HL-60 (cell line): ENCODE results near the gene PRSS27.

Source experiments
- DNase-seq, 2 experiments: peaks; one replicate each; pipeline ENCODE4 v3.0.0-alpha.2; 2010 to 2020; ENCODE audit warnings: low read depth in 1 of 2, low spot score in 1 of 2
- H3K27ac ChIP-seq: fragments of 250-450 bp; sonication (Bioruptor Pico); replicated peaks from 2 replicates; pipeline ENCODE4 v1.5.1; 2020; ENCODE audit warnings: mild to moderate bottlenecking, moderate library complexity
- H3K27me3 ChIP-seq: fragments of 250-450 bp; sonication (Bioruptor Pico); 2 replicates; pipeline ENCODE4 v1.5.1; 2021; ENCODE audit warnings: mild to moderate bottlenecking, moderate library complexity; ENCODE audit not compliant: insufficient read depth, poor library complexity, severe bottlenecking
- H3K4me3 ChIP-seq: replicated peaks from 2 replicates; pipeline ENCODE4 v1.5.1; 2011; ENCODE audit warnings: mild to moderate bottlenecking, control low read depth, low read length; ENCODE audit not compliant: insufficient read depth
- CTCF ChIP-seq: IDR thresholded peaks from one replicate; pipeline ENCODE4 v1.5.1; 2011; ENCODE audit warnings: low read length, control low read depth, inconsistent platforms; ENCODE audit not compliant: insufficient read depth
- GABPA ChIP-seq: IDR thresholded peaks from 2 replicates; pipeline ENCODE4 v1.6.1; 2012; ENCODE audit warnings: low read depth
- POLR2AphosphoS5 ChIP-seq: IDR thresholded peaks from 2 replicates; pipeline ENCODE4 v1.6.1; 2012; ENCODE audit warnings: low read depth
- REST ChIP-seq: IDR thresholded peaks from 2 replicates; pipeline ENCODE4 v1.6.1; 2012; ENCODE audit warnings: low read depth; ENCODE audit not compliant: insufficient replicate concordance
- SPI1 ChIP-seq: IDR thresholded peaks from 2 replicates; pipeline ENCODE4 v1.6.1; 2012; ENCODE audit warnings: low read depth, mild to moderate bottlenecking, borderline replicate concordance

PRSS27 gene

GRCh38 chr16:2741168-2741567 is 21.1 kb upstream of the PRSS27 start:
- TF ChIP-seq REST (no peak), GABPA (no peak), SPI1 (no peak), CTCF (no peak), POLR2AphosphoS5 (no peak)
- no peak overlapping the region for H3K27ac ChIP-seq
- H3K4me3 ChIP-seq, result no peak overlapping the region
- DNase-seq, result no peak
- H3K27me3 ChIP-seq, result no peaks in the 10 kb centered on the region

- no peak for DNase-seq
- Histone ChIP-seq H3K27me3 (no peaks in the 10 kb centered on the region), H3K27ac (no peak overlapping the region), H3K4me3 (no peak overlapping the region)
- no peak for TF ChIP-seq GABPA
- TF ChIP-seq SPI1, result no peak
- no peak for TF ChIP-seq REST
- TF ChIP-seq CTCF, result no peak
- no peak for TF ChIP-seq POLR2AphosphoS5
These were observed 20.5 kb upstream of the PRSS27 start for GRCh38 chr16:2740476-2740875.

GRCh38 chr16:2739625-2740430 is 19.8 kb upstream of the PRSS27 start:
- Histone ChIP-seq H3K4me3 (no peak overlapping the region), H3K27me3 (no peaks in the 10 kb centered on the region), H3K27ac (no peak overlapping the region)
- TF ChIP-seq GABPA (no peak), SPI1 (no peak), REST (no peak), POLR2AphosphoS5 (no peak), CTCF (no peak)
- no peak for DNase-seq
